Gastrocnemius medialis (tissue), 4 donors: ENCODE results near the gene TDRD12. TPM values are rescaled to one million over a fixed set of nuclear protein-coding genes. Genes with fewer than 3 reads are reported as not detected.

ENCODE experiments used
- ATAC-seq, 2 donors: fragments of 150-250 bp; one replicate each; pipeline ENCODE4 v1.9.1; 2016
- DNase-seq, 2 donors: peaks; one replicate each; pipeline ENCODE4 v3.0.0-alpha.2; 2019
- H3K27ac ChIP-seq, 4 donors: fragments of 200-600 bp; sonication (generic); 1 replicate in 1 of 4; 2 replicates in 3 of 4; pipeline ENCODE4 v1.5.1; 2016 to 2018; ENCODE audit warnings: mild to moderate bottlenecking in 2 of 4, moderate library complexity in 1 of 4
- H3K27me3 ChIP-seq, 3 donors: fragments of 200-600 bp; sonication (generic) in 2 of 3; 1 replicate in 1 of 3; 2 replicates in 2 of 3; pipeline versions ENCODE4 v1.5.1 to v1.6.0; 2016 to 2019; ENCODE audit warnings: mild to moderate bottlenecking in 1 of 3, moderate library complexity in 1 of 3
- H3K36me3 ChIP-seq, 2 donors: fragments of 200-600 bp; sonication (generic) in 1 of 2; one replicate each; pipeline ENCODE4 v1.5.1; 2017 to 2018
- H3K4me1 ChIP-seq, 2 donors: fragments of 200-600 bp; sonication (generic) in 1 of 2; one replicate each; pipeline ENCODE4 v1.5.1; 2016 to 2017; ENCODE audit warnings: mild to moderate bottlenecking in 2 of 2
- H3K4me3 ChIP-seq, 4 donors: fragments of 200-600 bp; sonication (generic) in 3 of 4; 1 replicate in 1 of 4; 2 replicates in 3 of 4; pipeline ENCODE4 v1.5.1; 2016 to 2019; ENCODE audit warnings: mild to moderate bottlenecking in 2 of 4
- H3K9me3 ChIP-seq, 3 donors: fragments of 200-600 bp; sonication (generic) in 2 of 3; 1 replicate in 1 of 3; 2 replicates in 2 of 3; pipeline ENCODE4 v1.5.1; 2016 to 2019
- CTCF ChIP-seq, 5 experiments: fragments of 450-650 bp in 3 of 5; fragments of 200-600 bp in 2 of 5; sonication (generic) in 2 of 5; IDR thresholded peaks in 4 of 5; conservative IDR thresholded peaks in 1 of 5; 1 replicate in 4 of 5; 2 replicates in 1 of 5; pipeline ENCODE4 v1.5.1; 2016 to 2019; ENCODE audit warnings: antibody characterized with exemption in 5 of 5, mild to moderate bottlenecking in 3 of 5, moderate library complexity in 3 of 5
- POLR2A ChIP-seq, 2 donors: fragments of 450-650 bp; IDR thresholded peaks; one replicate each; pipeline ENCODE4 v1.6.1; 2017; ENCODE audit warnings: antibody characterized with exemption in 2 of 2, mild to moderate bottlenecking in 2 of 2, moderate library complexity in 2 of 2
- in situ Hi-C, 4 donors: fragments of 200-750 bp; cut with MboI; loops; one replicate each; pipeline versions ENCODE4 v1.15.0 to v1.8.0; 2017; ENCODE audit warnings: low sequenced_read_pairs in 4 of 4
- intact Hi-C: fragments of 100-400 bp; cut with DNase I; formaldehyde crosslinking; loops from one replicate; pipeline ENCODE4 v1.15.1; 2023; ENCODE audit warnings: low total_unique reads
- total RNA-seq, 4 donors: library from RNA; depleted of rRNA; stranded (reverse); fragments of >200 nt; gene quantifications; one replicate each; pipeline versions ENCODE4 v1.1.0 to v1.2.3, GENCODE V29; 2016

The TDRD12 gene
- total RNA-seq, 4 donors from 2014 or later = 0.10 to 1.0 (median 0.37) TPM

- Histone ChIP-seq H3K9me3 (no peaks in the 10 kb centered on the region), H3K4me3 (no peak overlapping the region), H3K27ac (no peak overlapping the region), H3K36me3 (no peaks in the 10 kb centered on the region), H3K27me3 (no peaks in the 10 kb centered on the region), H3K4me1 (no peaks in the 10 kb centered on the region)
- in situ Hi-C loops = no loop called here
- intact Hi-C loops = no loop called here
- TF ChIP-seq CTCF (IDR thresholded peaks at IDR 0.05 in 4 of 5, conservative IDR thresholded peaks at IDR 0.05 in 1 of 5) (no peak), POLR2A (IDR thresholded peaks at IDR 0.05) (no peak)
- DNase-seq = no peak
- no peak for ATAC-seq
Observed at GRCh38 chr19:32870981-32871451, 151.4 kb downstream of the TDRD12 start.

DNA sequence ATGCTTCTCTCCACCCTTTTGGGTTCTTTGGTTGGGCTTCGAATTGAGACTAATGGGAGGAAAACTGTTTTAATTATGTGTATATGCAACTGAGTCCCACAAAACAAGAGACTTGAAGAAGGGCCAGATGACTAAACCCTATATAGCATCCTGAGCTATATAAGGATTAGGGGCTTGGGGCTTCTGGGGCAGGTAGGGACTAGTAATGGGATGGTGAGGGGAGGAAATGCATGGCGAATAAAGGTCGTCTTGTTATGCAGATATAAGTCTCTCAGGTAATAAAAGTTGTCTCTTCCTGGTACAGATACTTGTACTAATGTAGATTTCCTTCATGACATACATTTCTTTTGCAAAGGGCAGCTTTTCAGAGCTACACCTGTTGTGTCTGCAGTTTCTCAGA lies 152.8 kb downstream of the TDRD12 start:
- H3K4me3 ChIP-seq = no peak overlapping the region
- H3K36me3 ChIP-seq = no peaks in the 10 kb centered on the region
- no peak for DNase-seq
- ATAC-seq = no peak
- H3K9me3 ChIP-seq = no peaks in the 10 kb centered on the region
- in situ Hi-C loops (no loop called here), intact Hi-C loops (no loop called here)
- no peaks in the 10 kb centered on the region for H3K27me3 ChIP-seq
- no peak overlapping the region for H3K27ac ChIP-seq
- H3K4me1 ChIP-seq = no peaks in the 10 kb centered on the region
- TF ChIP-seq POLR2A (IDR thresholded peaks at IDR 0.05) (no peak), CTCF (IDR thresholded peaks at IDR 0.05 in 4 of 5, conservative IDR thresholded peaks at IDR 0.05 in 1 of 5) (no peak)

- DNase-seq (no peak), ATAC-seq (no peak)
- H3K9me3 ChIP-seq = no peaks in the 10 kb centered on the region
- H3K4me3 ChIP-seq = no peak overlapping the region
- intact Hi-C loops (no loop called here), in situ Hi-C loops (no loop called here)
- H3K4me1 ChIP-seq = no peaks in the 10 kb centered on the region
- H3K36me3 ChIP-seq = no peaks in the 10 kb centered on the region
- H3K27me3 ChIP-seq = no peaks in the 10 kb centered on the region
- no peak for TF ChIP-seq CTCF (IDR thresholded peaks at IDR 0.05 in 4 of 5, conservative IDR thresholded peaks at IDR 0.05 in 1 of 5)
- TF ChIP-seq POLR2A (IDR thresholded peaks at IDR 0.05) = no peak
- no peak overlapping the region for H3K27ac ChIP-seq
Observed at GRCh38 chr19:32873247-32873959, 153.8 kb downstream of the TDRD12 start.

GRCh38 chr19:32874605-32875004 lies 155.0 kb downstream of the TDRD12 start:
- H3K9me3 ChIP-seq = no peaks in the 10 kb centered on the region
- H3K36me3 ChIP-seq = no peaks in the 10 kb centered on the region
- in situ Hi-C loops = no loop called here
- H3K4me1 ChIP-seq = no peaks in the 10 kb centered on the region
- intact Hi-C loops = no loop called here
- no peaks in the 10 kb centered on the region for H3K27me3 ChIP-seq
- TF ChIP-seq POLR2A (IDR thresholded peaks at IDR 0.05) = no peak
- TF ChIP-seq CTCF (IDR thresholded peaks at IDR 0.05 in 4 of 5, conservative IDR thresholded peaks at IDR 0.05 in 1 of 5) = no peak
- ATAC-seq = no peak
- no peak for DNase-seq
- no peak overlapping the region for H3K27ac ChIP-seq
- no peak overlapping the region for H3K4me3 ChIP-seq

DNA sequence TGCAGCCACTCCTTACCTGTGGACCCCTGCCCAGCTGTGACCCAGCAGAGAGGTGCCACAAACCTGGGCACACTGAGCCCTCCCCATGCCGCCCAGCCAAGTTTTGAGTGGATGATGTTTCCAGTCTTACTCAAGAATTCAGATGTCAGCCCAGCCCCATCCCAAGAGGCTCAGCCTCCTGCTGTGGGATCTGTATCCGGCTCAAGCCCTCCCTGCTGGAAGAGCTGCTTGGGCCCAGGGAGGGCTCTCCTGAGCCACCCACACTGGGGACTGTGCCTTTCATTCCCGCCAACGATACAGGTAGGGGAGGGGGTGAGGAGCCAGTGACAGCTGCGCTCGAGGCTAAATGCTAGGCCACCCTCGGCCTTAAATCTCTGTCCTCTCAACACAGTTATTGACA lies 155.9 kb downstream of the TDRD12 start:
- in situ Hi-C loops = no loop called here
- no peak for TF ChIP-seq POLR2A (IDR thresholded peaks at IDR 0.05)
- TF ChIP-seq CTCF (IDR thresholded peaks at IDR 0.05 in 4 of 5, conservative IDR thresholded peaks at IDR 0.05 in 1 of 5) = no peak
- H3K36me3 ChIP-seq = no peaks in the 10 kb centered on the region

More for the DNA sequence above, 155.9 kb downstream of the TDRD12 start:
- H3K27ac ChIP-seq = no peak overlapping the region
- H3K27me3 ChIP-seq = no peaks in the 10 kb centered on the region
- H3K4me1 ChIP-seq = no peaks in the 10 kb centered on the region
- H3K9me3 ChIP-seq = no peaks in the 10 kb centered on the region
- DNase-seq (no peak), ATAC-seq (no peak)
- H3K4me3 ChIP-seq = no peak overlapping the region
- intact Hi-C loops = no loop called here
